ENCODE results near the gene HDAC9.

DNA sequence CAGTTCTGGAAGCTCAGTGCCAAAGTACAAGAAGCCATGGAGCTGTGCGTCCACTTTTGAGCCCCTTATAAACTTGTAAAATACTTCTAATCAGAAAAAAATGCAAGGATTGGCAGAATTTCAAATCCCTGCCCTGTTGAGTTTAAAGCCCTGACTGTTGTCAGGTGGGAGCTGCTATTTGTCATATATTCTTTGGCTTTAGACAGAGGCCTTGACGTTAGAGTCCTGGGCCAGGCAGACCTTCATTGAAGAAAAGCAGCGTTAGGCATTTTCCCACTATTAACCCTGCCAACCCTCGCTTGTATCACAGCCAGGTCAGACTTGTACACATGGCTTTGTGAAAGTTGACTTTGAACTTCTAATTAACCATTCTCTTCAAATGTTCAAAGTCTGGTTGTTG is 466.5 kb downstream of the HDAC9 start:
- TF ChIP-seq SUZ12 (IDR thresholded peaks at IDR 0.05; ENCODE audit: extremely low read depth, insufficient read depth, insufficient read length), result no peak
- TF ChIP-seq ZNF274 (IDR thresholded peaks at IDR 0.05; ENCODE audit: low read depth, low read length), result no peak
